K562 (cell line): Measurements from ENCODE around the gene PEX6. TPM values are rescaled to one million over a fixed set of nuclear protein-coding genes. Genes with fewer than 3 reads are reported as not detected.

Experiments
- ATAC-seq: fragments of 200-7000 bp; cut with Tn5 transposase; 3 replicates; pipeline ENCODE4 v1.9.1; 2020; ENCODE audit warnings: moderate library complexity
- BruUV-seq: library from RNA; stranded (reverse); fragments of 400-500 nt; replicated peaks from 2 replicates; lab custom pipeline; 2021; lab: Mats Ljungman, UMichigan
- CTCF ChIA-PET: fragments of 300-600 bp; formaldehyde crosslinking; extraction: SDS; loops from one replicate; lab custom pipeline; 2021; ENCODE audit warnings: low intra/inter-chr PET ratio; lab: Yijun Ruan, JAX
- POLR2A ChIA-PET: fragments of 300-600, 350-650 bp; sonication (Branson Sonifier 250); formaldehyde crosslinking; extraction: SDS; loops from one replicate; lab custom pipeline; 2021; ENCODE audit warnings: antibody characterized with exemption, inconsistent platforms; lab: Yijun Ruan, JAX
- DNase-seq, 4 experiments: peaks; one replicate each; pipeline versions ENCODE4 v3.0.0 to v3.0.0-alpha.2; 2011 to 2018; ENCODE audit warnings: low spot score in 3 of 4, mixed read lengths in 3 of 4; ENCODE audit errors: extremely low read depth in 1 of 4
- FAIRE-seq: peaks from 2 replicates; lab custom pipeline; 2011; peaks lifted over from hg19 to GRCh38; lab: Jason Lieb, UNC
- H2AFZ ChIP-seq: 2 replicates; pipeline ENCODE4 v1.6.0; 2011; ENCODE audit warnings: low read depth, low read length, control low read depth, inconsistent platforms
- H3K27ac ChIP-seq: fragments of 200-600 bp; 3 replicates; pipeline ENCODE4 v1.8.0; 2011; ENCODE audit warnings: low read depth, mild to moderate bottlenecking, control low read depth, inconsistent platforms, low read length, moderate library complexity, mixed read lengths; ENCODE audit errors: extremely low read depth
- H3K27me3 ChIP-seq, 2 experiments: fragments of 300-600 bp in 1 of 2; 2 replicates in 1 of 2; 3 replicates in 1 of 2; pipeline versions ENCODE4 v1.6.0 to v1.8.0; 2011; ENCODE audit warnings: inconsistent platforms in 2 of 2, low read length in 2 of 2, mild to moderate bottlenecking in 1 of 2, mixed read lengths in 1 of 2, moderate library complexity in 1 of 2; ENCODE audit not compliant: control insufficient read depth in 2 of 2, insufficient read depth in 2 of 2
- H3K36me3 ChIP-seq: fragments of 300-600 bp; 3 replicates; pipeline ENCODE4 v1.8.0; 2011; ENCODE audit warnings: mild to moderate bottlenecking, low read length, inconsistent platforms; ENCODE audit not compliant: control insufficient read depth, insufficient read depth
- H3K4me1 ChIP-seq, 2 experiments: fragments of 200-600 bp in 1 of 2; replicated peaks in 1 of 2; 2 replicates in 1 of 2; 3 replicates in 1 of 2; pipeline versions ENCODE4 v1.5.1 to v1.8.0; 2011; ENCODE audit warnings: inconsistent platforms in 2 of 2, low read length in 2 of 2, mild to moderate bottlenecking in 1 of 2, mixed read lengths in 1 of 2, moderate library complexity in 1 of 2; ENCODE audit not compliant: control insufficient read depth in 2 of 2, insufficient read depth in 2 of 2
- H3K4me2 ChIP-seq: 2 replicates; pipeline ENCODE4 v1.6.1; 2011; ENCODE audit warnings: low read length, control low read depth, inconsistent platforms, mixed read lengths; ENCODE audit not compliant: insufficient read depth
- H3K4me3 ChIP-seq: fragments of 200-600 bp; sonication (generic), shearing (Covaris generic); 2 replicates; pipeline ENCODE4 v1.5.1; 2016; ENCODE audit warnings: control low read depth, inconsistent platforms
- H3K79me2 ChIP-seq: fragments of 200-600 bp; 3 replicates; pipeline ENCODE4 v1.8.0; 2011; ENCODE audit warnings: low read length, inconsistent platforms; ENCODE audit not compliant: control insufficient read depth, insufficient read depth
- H3K9ac ChIP-seq, 2 experiments: 2 replicates each; pipeline versions ENCODE4 v1.6.0 to v1.6.1; 2011; ENCODE audit warnings: low read depth in 2 of 2, low read length in 2 of 2, control low read depth in 1 of 2, inconsistent platforms in 1 of 2, mild to moderate bottlenecking in 1 of 2, mixed read lengths in 1 of 2; ENCODE audit not compliant: insufficient read depth in 1 of 2
- H3K9me1 ChIP-seq: one replicate; pipeline ENCODE4 v1.6.0; 2011; ENCODE audit warnings: inconsistent platforms, mild to moderate bottlenecking, low read length, moderate library complexity; ENCODE audit not compliant: control insufficient read depth, insufficient read depth
- H3K9me3 ChIP-seq: replicated peaks from 2 replicates; pipeline ENCODE4 v1.5.1; 2011; ENCODE audit warnings: low read depth, low read length, inconsistent platforms; ENCODE audit not compliant: control insufficient read depth, insufficient read depth
- H4K20me1 ChIP-seq: replicated peaks from 2 replicates; pipeline ENCODE4 v1.6.1; 2011; ENCODE audit warnings: low read length, inconsistent platforms, mixed read lengths; ENCODE audit not compliant: control insufficient read depth, insufficient read depth
- CREB3 ChIP-seq: fragments of 450-650 bp; conservative IDR thresholded peaks from 2 replicates; pipeline ENCODE4 v1.6.1; 2016; ENCODE audit warnings: missing genetic modification characterization, low read depth, mild to moderate bottlenecking, missing compliant biosample characterization, moderate library complexity
- E2F3 ChIP-seq: fragments of 250-450 bp; sonication (Bioruptor Pico); IDR thresholded peaks from 2 replicates; pipeline ENCODE4 v1.4.0; 2020; ENCODE audit warnings: mild to moderate bottlenecking
- IRF2 ChIP-seq: sonication (generic); formaldehyde crosslinking; IDR thresholded peaks from 2 replicates; pipeline ENCODE4 v1.8.1; 2022; ENCODE audit warnings: mild to moderate bottlenecking, missing genetic modification reagents
- MGA ChIP-seq: fragments of 450-650 bp; IDR thresholded peaks from 2 replicates; pipeline ENCODE4 v1.6.1; 2016; ENCODE audit warnings: mild to moderate bottlenecking, moderate library complexity
- NFIX ChIP-seq: fragments of 250-450 bp; sonication (Bioruptor Pico); IDR thresholded peaks from 2 replicates; pipeline ENCODE4 v1.4.0; 2020; ENCODE audit warnings: low read depth, mild to moderate bottlenecking, moderate library complexity
- PKNOX1 ChIP-seq: fragments of 450-650 bp; IDR thresholded peaks from 2 replicates; pipeline ENCODE4 v1.6.1; 2016
- WGBS: fragments of 100-300 bp; shearing (Covaris generic); methylation state at CpG from one replicate; pipeline ENCODE4 v1.1.6; 2016; ENCODE audit warnings: low coverage, mixed read lengths; ENCODE audit not compliant: insufficient coverage; ENCODE audit errors: missing lambda C conversion rate; 5-methylcytosine and 5-hydroxymethylcytosine counted together
- in situ Hi-C: fragments of 300-500 bp; cut with MboI; formaldehyde crosslinking; loops from 4 replicates; pipeline ENCODE4 v1.15.0; 2018; ENCODE audit warnings: inconsistent platforms, mixed read lengths
- intact Hi-C: fragments of 100-400 bp; cut with micrococcal nuclease; formaldehyde crosslinking; loops from 2 replicates; pipeline ENCODE4 v1.14.2; 2022
- polyA plus RNA-seq, 8 experiments: library from polyadenylated mRNA; depleted of rRNA in 4 of 8; stranded (reverse) in 5 of 8; unstranded in 3 of 8; fragments of >200 nt; fragmentation: Nextera tagmentation in 2 of 8; fragmentation: Illumina TruSeq in 1 of 8; extraction: Ambion mirVana in 2 of 8; extraction: Trizol in 1 of 8; gene quantifications; 2 replicates each; pipeline versions ENCODE4 v1.2.1 to v1.2.3, GENCODE V29; 2011 to 2014; ENCODE audit warnings: inconsistent platforms in 1 of 8, missing spikeins in 1 of 8
- total RNA-seq, 7 experiments: library from RNA; depleted of rRNA in 6 of 7; stranded (reverse); fragments of >200 nt in 6 of 7; fragmentation: Illumina TruSeq in 2 of 7; extraction: Trizol in 2 of 7; gene quantifications; 2 replicates each; pipeline versions ENCODE4 v1.2.1 to v1.2.3, GENCODE V29; 2011 to 2021; ENCODE audit warnings: low replicate concordance in 1 of 7

The PEX6 gene
- total and polyA plus RNA-seq, 9 of the 15 experiments (the other 6 are each of a cell fraction or from before 2014, with no cell fraction given): 0.17 to 20.8 (median 6.9) TPM

GRCh38 chr6:42939810-42940167 is 39.2 kb downstream of the PEX6 start:
- ChIA-PET POLR2A (interaction anchor here (0.6 to 2.8 kb wide), 3 partner anchors 10 to 536 kb away, joined by 3 to 30 read pairs (median 3); partner anchors contain the start of gene CNPY3), CTCF (no interaction called here)
- Histone ChIP-seq H3K4me3 (no peak overlapping the region), H3K4me2 (no peak overlapping the region), H3K79me2 (no peaks in the 10 kb centered on the region), H3K9me3 (no peaks in the 10 kb centered on the region)
- DNase-seq (no peak), ATAC-seq (no peak; the same call in 2 of the 3 replicates), FAIRE-seq (no peak)
- 79% methylated on average over 4 of the region's 4 CpGs for WGBS
- no TSS peak for BruUV-seq
- intact Hi-C loops: no loop called here
- no peak for TF ChIP-seq E2F3 (CRISPR knock-in tag)
- no peak for TF ChIP-seq NFIX
- TF ChIP-seq IRF2 (CRISPR knock-in tag): no peak
- TF ChIP-seq PKNOX1: no peak
- TF ChIP-seq CREB3 (tag): no peak
- TF ChIP-seq MGA: no peak
- TF ChIP-seq, all 486 proteins: peak for 0
- H3K9me1 ChIP-seq: no peaks in the 10 kb centered on the region
- in situ Hi-C loops: no loop called here
- no peaks in the 10 kb centered on the region for H3K4me1 ChIP-seq
- H3K9ac ChIP-seq: no peak overlapping the region; a peak in 1 of 4 replicates
- H3K27ac ChIP-seq: no peak overlapping the region
- H3K27me3 ChIP-seq: no peaks in the 10 kb centered on the region
- no peaks in the 10 kb centered on the region; the same call in 1 of the 2 replicates for H4K20me1 ChIP-seq
- H2AFZ ChIP-seq: no peak overlapping the region
- H3K36me3 ChIP-seq: peaks cover 58% of the 10 kb centered on the region; the same call in 2 of the 3 replicates
